D341Med (cell line): ENCODE data around the gene SYAP1.
"Not testable (repeated sequence)": the region's sequence is repeated elsewhere in the genome, so short reads cannot be mapped to it uniquely, and the experiment has no call there.

ENCODE experiments used
- DNase-seq: peaks from one replicate; pipeline ENCODE4 v3.0.0; 2012; ENCODE audit warnings: low spot score

Gene SYAP1

GRCh38 chrX:16719334-16720084 lies at the start of gene SYAP1:
Gene SYAP1 (plus strand): TSS chrX:16719612. CDS start chrX:16719725, 113 bp downstream.
- peak; percentile 89 for DNase-seq

DNA sequence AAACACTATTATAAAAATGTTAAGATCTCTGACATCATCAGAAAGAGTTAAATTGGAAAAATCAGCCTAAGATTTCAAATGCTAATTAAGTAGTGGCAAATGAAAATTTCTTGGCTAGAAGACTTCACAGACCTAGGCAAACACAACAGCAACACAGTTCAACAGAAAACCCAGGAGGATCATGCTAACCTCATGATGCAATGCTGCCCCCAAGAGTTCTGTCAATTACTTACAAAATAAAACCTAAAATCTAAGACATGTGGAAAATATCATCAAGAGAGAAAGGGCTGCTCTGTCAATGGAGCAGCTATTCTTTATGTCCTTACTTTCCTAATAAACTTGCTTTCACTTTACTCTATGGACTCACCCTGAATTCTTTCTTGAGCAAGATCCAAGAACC lies 48.4 kb upstream of the SYAP1 start:
- DNase-seq: peak; percentile 38

DNA sequence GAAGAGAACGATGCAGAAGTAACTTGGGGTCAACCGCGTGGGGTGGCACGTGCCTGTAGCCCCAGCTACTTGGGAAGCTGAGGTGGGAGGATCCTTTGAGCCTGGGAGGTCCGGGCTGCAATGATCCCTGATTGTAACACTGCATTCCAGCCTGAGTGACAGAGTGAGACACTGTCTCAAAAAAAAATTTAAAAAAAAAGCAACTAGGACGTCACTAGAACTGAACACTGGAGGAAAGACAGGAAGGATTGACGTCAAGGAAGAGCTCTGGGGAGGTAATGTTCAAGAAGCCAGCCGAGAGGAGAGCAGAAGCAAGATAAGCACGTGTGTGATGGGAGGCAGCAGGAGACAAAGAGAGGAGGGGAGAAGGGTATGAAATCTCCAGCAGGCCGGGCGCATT lies 40.7 kb upstream of the SYAP1 start:
- DNase-seq: no peak

GRCh38 chrX:16683007-16683664 lies 36.3 kb upstream of the SYAP1 start:
- no peak for DNase-seq

DNA sequence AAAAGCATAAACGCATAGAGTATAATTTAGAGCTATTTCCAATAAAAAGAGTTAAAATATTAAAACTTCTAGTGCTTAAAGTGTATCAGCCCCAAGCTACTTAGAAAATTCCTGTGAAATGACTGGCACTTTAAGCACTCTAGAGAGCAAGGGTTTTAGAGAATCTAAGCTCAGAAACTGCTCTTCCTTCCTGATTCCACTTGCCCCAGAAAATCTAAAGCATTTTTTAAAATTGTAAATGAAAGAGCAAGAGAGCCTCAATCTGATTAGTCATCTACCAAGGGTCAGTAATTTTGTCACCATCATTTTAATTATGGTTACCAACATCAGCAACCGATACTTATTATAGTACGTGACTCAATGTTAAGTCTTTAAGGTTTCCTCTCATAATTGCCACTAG lies 31.9 kb upstream of the SYAP1 start:
- no peak for DNase-seq

GRCh38 chrX:16695079-16695676 lies 24.2 kb upstream of the SYAP1 start:
- DNase-seq: peak; percentile 46

- no peak for DNase-seq
Observed at GRCh38 chrX:16696956-16697355, 22.5 kb upstream of the SYAP1 start.

DNA sequence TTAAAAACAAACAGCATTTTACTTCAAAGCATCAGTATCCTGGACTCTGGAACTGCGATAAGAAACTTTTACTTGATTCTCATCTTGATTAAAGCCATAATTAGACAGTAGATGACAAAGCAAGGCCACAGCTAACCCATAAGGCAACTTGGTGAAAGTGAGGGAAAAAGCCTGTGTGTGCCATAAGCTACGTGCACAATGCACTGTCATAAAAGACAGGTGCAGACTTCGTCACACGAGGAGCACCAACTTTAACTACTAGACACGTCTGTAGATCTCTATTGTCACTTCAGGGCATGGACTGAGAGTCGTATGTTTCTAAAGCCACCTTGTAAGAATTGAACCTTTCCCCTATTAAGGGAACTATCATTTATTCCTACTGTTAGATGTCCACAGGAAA lies 20.0 kb upstream of the SYAP1 start:
- no peak for DNase-seq

GRCh38 chrX:16700734-16701133 lies 18.7 kb upstream of the SYAP1 start:
- DNase-seq: no peak

GRCh38 chrX:16702700-16703599 lies 16.5 kb upstream of the SYAP1 start:
- DNase-seq: no peak

- DNase-seq: no peak
Observed at GRCh38 chrX:16705370-16705769, 14.0 kb upstream of the SYAP1 start.

DNA sequence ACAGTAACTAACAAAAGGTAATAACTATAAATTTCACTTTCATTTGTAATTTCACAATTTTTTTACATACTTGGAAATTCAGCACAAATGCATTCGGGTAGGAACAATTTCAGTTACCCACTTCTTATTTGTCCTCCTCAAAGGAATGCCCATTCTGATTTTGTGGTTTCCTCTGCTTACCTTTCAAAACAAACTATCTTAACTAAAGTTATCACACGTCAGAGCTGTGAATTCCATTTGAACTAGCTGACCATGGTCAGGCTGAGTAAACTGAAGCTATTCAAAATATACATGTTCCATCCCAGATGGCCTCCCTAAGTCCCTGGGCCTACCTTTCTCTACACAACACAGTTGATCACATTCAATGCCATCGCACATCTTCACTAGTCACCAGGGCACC lies 11.4 kb upstream of the SYAP1 start:
- no peak for DNase-seq

- no peak for DNase-seq
Observed at GRCh38 chrX:16711219-16711811, 8.1 kb upstream of the SYAP1 start.

DNA sequence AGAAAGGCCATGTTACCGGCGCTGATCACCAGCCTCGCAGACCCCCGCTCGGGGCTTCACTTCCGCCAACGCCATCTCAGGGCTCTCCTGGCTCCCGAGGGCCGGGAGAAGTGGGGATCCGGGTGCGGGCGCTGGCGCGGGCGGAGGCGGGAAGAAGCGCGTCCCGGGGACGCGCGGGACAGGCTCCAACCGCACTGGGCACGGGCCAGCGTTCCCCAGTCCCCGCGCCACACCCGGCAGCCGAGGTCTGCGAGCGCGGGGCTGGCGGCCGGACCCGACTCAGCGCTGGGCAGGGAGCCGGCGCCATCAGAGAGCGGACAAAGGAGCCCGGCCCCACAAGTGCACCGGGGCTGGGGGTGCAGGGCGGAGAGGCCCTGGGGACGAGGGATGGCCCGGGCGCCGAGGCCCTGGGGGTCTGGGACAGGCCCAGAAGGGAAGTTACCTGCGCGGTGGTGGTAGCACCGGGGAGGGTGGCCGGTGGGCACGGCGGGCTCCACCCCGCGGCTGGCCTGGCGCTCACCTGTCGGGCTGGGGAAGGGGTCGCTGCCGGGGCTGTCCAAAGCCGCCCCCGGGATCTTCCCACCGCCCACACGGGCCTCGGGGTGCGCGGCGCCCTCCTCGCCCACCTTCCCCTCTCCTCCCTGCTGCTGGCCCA lies 7.4 kb upstream of the SYAP1 start:
- peak; percentile 40 for DNase-seq

GRCh38 chrX:16712548-16713155 lies 6.8 kb upstream of the SYAP1 start, which contains the start of gene CTPS2:
Gene CTPS2 (minus strand): TSS chrX:16712669. CDS start chrX:16702902, 9,767 bp downstream.
- DNase-seq: peak; percentile 46

- no peak for DNase-seq
Observed at GRCh38 chrX:16714504-16714903, 4.9 kb upstream of the SYAP1 start.

DNA sequence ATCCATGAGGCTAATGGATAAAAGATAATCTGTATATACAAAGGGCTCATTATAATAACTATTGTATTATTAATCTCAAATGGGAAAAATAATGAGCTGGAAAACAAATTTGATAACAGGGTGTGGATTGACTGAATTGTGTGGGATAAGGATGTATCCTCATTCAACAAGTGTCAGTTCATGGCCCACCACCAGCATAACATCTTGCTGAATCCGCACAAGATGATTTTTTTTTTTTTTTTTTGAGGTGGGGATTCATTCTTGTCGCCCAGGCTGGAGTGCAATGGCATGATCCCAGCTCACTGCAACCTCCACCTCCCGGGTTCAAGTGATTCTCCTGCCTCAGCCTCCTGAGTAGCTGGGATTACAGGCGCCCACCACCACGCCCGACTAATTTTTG lies 3.8 kb upstream of the SYAP1 start:
- DNase-seq: not testable (repeated sequence)

DNA sequence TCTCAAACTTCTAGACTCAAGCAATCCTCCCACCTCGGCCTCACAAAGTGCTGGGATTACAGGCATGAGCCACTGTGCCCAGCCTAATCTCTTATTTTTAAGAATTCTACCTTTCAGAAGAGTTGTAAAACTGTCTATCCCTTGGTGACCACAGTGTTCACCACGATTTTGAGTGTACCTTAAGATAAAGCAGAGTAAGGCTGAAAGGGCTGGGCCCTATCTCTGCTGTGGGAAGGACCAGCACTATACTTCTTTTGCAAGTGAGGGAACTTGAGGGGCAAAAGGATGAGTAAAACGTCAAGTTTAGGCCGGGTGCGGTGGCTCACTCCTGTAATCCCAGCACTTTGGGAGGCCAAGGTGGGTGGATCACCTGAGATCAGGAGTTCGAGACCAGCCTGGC lies 3.0 kb upstream of the SYAP1 start:
- DNase-seq: not testable (repeated sequence)

- DNase-seq: no peak
Observed at GRCh38 chrX:16718824-16719333, 533 bp upstream of the SYAP1 start.

- no peak for DNase-seq
Observed at GRCh38 chrX:16722481-16722880, 3.1 kb downstream of the SYAP1 start.

- DNase-seq: no peak
Observed at GRCh38 chrX:16725072-16725471, 5.7 kb downstream of the SYAP1 start.
